Upper lobe of right lung (tissue), 1 donor: ENCODE results near the gene TGFBR1. TPM values are rescaled to one million over a fixed set of nuclear protein-coding genes. Genes with fewer than 3 reads are reported as not detected.
"Not testable (repeated sequence)": the region's sequence is repeated elsewhere in the genome, so short reads cannot be mapped to it uniquely, and the experiment has no call there.

ENCODE experiments used
- ATAC-seq: fragments of 200-7000 bp; cut with Tn5 transposase; one replicate; pipeline ENCODE4 v1.9.1; 2020; ENCODE audit warnings: mild to moderate bottlenecking, moderate library complexity
- DNase-seq: peaks from one replicate; pipeline ENCODE4 v3.0.0-alpha.2; 2020
- H3K27ac ChIP-seq: fragments of 200-600 bp; one replicate; pipeline ENCODE4 v1.8.0; 2022
- H3K27me3 ChIP-seq: fragments of 200-600 bp; one replicate; pipeline ENCODE4 v1.8.0; 2022; ENCODE audit warnings: mild to moderate bottlenecking
- H3K36me3 ChIP-seq: fragments of 200-600 bp; one replicate; pipeline ENCODE4 v1.8.0; 2022
- H3K4me1 ChIP-seq: fragments of 200-600 bp; one replicate; pipeline ENCODE4 v1.8.0; 2022
- H3K4me3 ChIP-seq: fragments of 200-600 bp; one replicate; pipeline ENCODE4 v1.8.0; 2022; ENCODE audit warnings: mild to moderate bottlenecking
- H3K9me3 ChIP-seq: fragments of 200-600 bp; one replicate; pipeline ENCODE4 v1.8.0; 2022
- CTCF ChIP-seq: fragments of 200-600 bp; IDR thresholded peaks from one replicate; pipeline ENCODE4 v1.8.0; 2022; ENCODE audit warnings: antibody characterized with exemption
- intact Hi-C: fragments of 100-400 bp; cut with DNase I; formaldehyde crosslinking; loops from one replicate; pipeline ENCODE4 v1.11.0; 2022
- total RNA-seq: library from RNA; stranded (reverse); fragmentation: NEBNext Ultra II Directional; extraction: Animal tissue kit (Norgen Biotek cat#: 25700); gene quantifications from one replicate; pipeline ENCODE4 v1.2.1, GENCODE V29; 2021
- donor health status: DM: no; HTN: yes; CAD: no; lungs with severe emphysema.

Gene TGFBR1
- total RNA-seq, 1 donor from 2014 or later, result 72.0 TPM

GRCh38 chr9:99189887-99190596 is 85.1 kb downstream of the TGFBR1 start:
- H3K27ac ChIP-seq, result no peak overlapping the region
- H3K9me3 ChIP-seq, result no peaks in the 10 kb centered on the region
- ATAC-seq, result no peak
- no peaks in the 10 kb centered on the region for H3K36me3 ChIP-seq
- TF ChIP-seq CTCF, result no peak
- intact Hi-C loops, result no loop called here
- H3K4me1 ChIP-seq, result peaks cover 2% of the 10 kb centered on the region
- H3K4me3 ChIP-seq, result no peak overlapping the region
- peaks cover 10% of the 10 kb centered on the region for H3K27me3 ChIP-seq
- DNase-seq, result no peak

GRCh38 chr9:99190597-99191283 is 85.8 kb downstream of the TGFBR1 start:
- DNase-seq (no peak), ATAC-seq (no peak)
- intact Hi-C loops, result no loop called here
- H3K4me3 ChIP-seq, result no peak overlapping the region
- TF ChIP-seq CTCF, result no peak
- peaks cover 10% of the 10 kb centered on the region for H3K27me3 ChIP-seq
- H3K36me3 ChIP-seq, result no peaks in the 10 kb centered on the region
- H3K27ac ChIP-seq, result no peak overlapping the region
- H3K4me1 ChIP-seq, result no peaks in the 10 kb centered on the region
- no peaks in the 10 kb centered on the region for H3K9me3 ChIP-seq

- Histone ChIP-seq H3K36me3 (no peaks in the 10 kb centered on the region), H3K4me3 (no peak overlapping the region), H3K27ac (no peak overlapping the region), H3K9me3 (no peaks in the 10 kb centered on the region), H3K4me1 (no peaks in the 10 kb centered on the region), H3K27me3 (peaks cover 10% of the 10 kb centered on the region)
- ATAC-seq (no peak), DNase-seq (no peak)
- no peak for TF ChIP-seq CTCF
- intact Hi-C loops, result no loop called here
These were observed 88.0 kb downstream of the TGFBR1 start for GRCh38 chr9:99192786-99193465.

- no peaks in the 10 kb centered on the region for H3K9me3 ChIP-seq
- DNase-seq (no peak), ATAC-seq (no peak)
- intact Hi-C loops, result no loop called here
- TF ChIP-seq CTCF, result no peak
- no peaks in the 10 kb centered on the region for H3K36me3 ChIP-seq
- H3K4me1 ChIP-seq, result no peaks in the 10 kb centered on the region
- no peak overlapping the region for H3K27ac ChIP-seq
- H3K4me3 ChIP-seq, result no peak overlapping the region
- H3K27me3 ChIP-seq, result peaks cover 8% of the 10 kb centered on the region
These were observed 88.5 kb downstream of the TGFBR1 start for GRCh38 chr9:99193466-99193821.

GRCh38 chr9:99196484-99196883 is 91.6 kb downstream of the TGFBR1 start:
- ATAC-seq, H3K36me3 ChIP-seq, H3K4me3 ChIP-seq, H3K9me3 ChIP-seq, H3K4me1 ChIP-seq, DNase-seq, H3K27ac ChIP-seq, intact Hi-C loops, H3K27me3 ChIP-seq: not testable (repeated sequence)

- Histone ChIP-seq H3K9me3 (no peaks in the 10 kb centered on the region), H3K27ac (no peak overlapping the region), H3K27me3 (no peaks in the 10 kb centered on the region), H3K36me3 (no peaks in the 10 kb centered on the region), H3K4me3 (no peak overlapping the region), H3K4me1 (no peaks in the 10 kb centered on the region)
- intact Hi-C loops, result no loop called here
- TF ChIP-seq CTCF, result no peak
- DNase-seq, result no peak
- ATAC-seq, result no peak
These were observed 92.3 kb downstream of the TGFBR1 start for GRCh38 chr9:99197124-99197630.
